Measurements from ENCODE around the gene CYB5RL.

The CYB5RL gene

DNA sequence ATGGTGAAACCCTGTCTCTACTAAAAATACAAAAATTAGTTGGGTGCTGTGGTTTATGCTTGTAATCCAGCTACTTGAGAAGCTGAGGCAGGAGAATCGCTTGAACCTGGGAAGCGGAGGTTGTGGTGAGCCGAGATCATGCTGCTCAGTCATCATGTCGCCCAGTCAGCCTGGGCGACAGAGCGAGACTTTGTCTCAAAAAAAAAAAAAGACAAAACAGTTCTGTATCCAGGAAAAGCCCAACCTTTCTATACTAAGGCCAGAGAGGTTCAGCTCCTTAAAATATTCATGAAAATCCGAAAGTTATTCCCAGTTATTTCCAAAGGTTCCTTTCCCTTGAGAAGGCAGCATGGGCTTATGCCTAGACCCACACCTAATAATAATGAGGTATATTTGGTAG, 4.4 kb upstream of the CYB5RL start:
- no peak for TF ChIP-seq POLR2AphosphoS5 (IDR thresholded peaks at IDR 0.05; ENCODE audit: low read depth, low read length)
- no peak for TF ChIP-seq TAF1 (IDR thresholded peaks at IDR 0.05; ENCODE audit: borderline replicate concordance, insufficient read depth, low read length)
- TF ChIP-seq FOXP2 (optimal IDR thresholded peaks at IDR 0.05; ENCODE audit: borderline replicate concordance, extremely low read depth, extremely low read length, insufficient read depth): no peak
- no peak for TF ChIP-seq SIN3A (IDR thresholded peaks at IDR 0.05; ENCODE audit: borderline replicate concordance, insufficient read depth, low read length)

DNA sequence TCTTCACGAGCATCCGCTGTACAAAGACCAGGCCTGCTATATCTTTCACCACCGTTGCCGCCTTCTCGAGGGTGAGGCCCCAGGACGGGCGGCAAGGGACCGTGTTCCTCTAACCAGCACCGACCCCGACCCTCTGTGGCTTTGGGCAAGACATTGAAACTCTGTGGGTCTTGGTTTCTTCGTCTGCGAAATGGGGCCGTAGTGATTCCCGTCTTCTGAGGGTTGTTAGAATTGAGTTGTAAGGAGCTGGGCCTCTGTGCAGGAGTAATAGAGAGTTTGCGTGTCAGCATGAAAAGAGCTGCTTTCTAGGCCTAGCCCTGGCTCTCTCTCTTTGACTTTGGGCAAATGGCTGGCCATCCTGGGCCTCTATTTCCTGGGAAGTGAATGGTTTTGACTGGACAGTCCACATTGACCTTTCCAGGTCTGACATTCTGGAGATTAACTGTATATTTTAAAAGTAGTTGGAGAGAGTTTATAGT, 728 bp upstream of the CYB5RL start:
- TF ChIP-seq SIN3A (IDR thresholded peaks at IDR 0.05; ENCODE audit: borderline replicate concordance, insufficient read depth, low read length) (no peak), FOXP2 (optimal IDR thresholded peaks at IDR 0.05; ENCODE audit: borderline replicate concordance, extremely low read depth, extremely low read length, insufficient read depth) (no peak), POLR2AphosphoS5 (IDR thresholded peaks at IDR 0.05; ENCODE audit: low read depth, low read length) (no peak), TAF1 (IDR thresholded peaks at IDR 0.05; ENCODE audit: borderline replicate concordance, insufficient read depth, low read length) (no peak)
- TF ChIP-seq, protein P1, sequence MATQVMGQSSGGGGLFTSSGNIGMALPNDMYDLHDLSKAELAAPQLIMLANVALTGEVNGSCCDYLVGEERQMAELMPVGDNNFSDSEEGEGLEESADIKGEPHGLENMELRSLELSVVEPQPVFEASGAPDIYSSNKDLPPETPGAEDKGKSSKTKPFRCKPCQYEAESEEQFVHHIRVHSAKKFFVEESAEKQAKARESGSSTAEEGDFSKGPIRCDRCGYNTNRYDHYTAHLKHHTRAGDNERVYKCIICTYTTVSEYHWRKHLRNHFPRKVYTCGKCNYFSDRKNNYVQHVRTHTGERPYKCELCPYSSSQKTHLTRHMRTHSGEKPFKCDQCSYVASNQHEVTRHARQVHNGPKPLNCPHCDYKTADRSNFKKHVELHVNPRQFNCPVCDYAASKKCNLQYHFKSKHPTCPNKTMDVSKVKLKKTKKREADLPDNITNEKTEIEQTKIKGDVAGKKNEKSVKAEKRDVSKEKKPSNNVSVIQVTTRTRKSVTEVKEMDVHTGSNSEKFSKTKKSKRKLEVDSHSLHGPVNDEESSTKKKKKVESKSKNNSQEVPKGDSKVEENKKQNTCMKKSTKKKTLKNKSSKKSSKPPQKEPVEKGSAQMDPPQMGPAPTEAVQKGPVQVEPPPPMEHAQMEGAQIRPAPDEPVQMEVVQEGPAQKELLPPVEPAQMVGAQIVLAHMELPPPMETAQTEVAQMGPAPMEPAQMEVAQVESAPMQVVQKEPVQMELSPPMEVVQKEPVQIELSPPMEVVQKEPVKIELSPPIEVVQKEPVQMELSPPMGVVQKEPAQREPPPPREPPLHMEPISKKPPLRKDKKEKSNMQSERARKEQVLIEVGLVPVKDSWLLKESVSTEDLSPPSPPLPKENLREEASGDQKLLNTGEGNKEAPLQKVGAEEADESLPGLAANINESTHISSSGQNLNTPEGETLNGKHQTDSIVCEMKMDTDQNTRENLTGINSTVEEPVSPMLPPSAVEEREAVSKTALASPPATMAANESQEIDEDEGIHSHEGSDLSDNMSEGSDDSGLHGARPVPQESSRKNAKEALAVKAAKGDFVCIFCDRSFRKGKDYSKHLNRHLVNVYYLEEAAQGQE (IDR thresholded peaks at IDR 0.05; ENCODE audit: insufficient read depth in 1 of 2, low read depth in 2 of 2, low read length in 2 of 2): no peak

DNA sequence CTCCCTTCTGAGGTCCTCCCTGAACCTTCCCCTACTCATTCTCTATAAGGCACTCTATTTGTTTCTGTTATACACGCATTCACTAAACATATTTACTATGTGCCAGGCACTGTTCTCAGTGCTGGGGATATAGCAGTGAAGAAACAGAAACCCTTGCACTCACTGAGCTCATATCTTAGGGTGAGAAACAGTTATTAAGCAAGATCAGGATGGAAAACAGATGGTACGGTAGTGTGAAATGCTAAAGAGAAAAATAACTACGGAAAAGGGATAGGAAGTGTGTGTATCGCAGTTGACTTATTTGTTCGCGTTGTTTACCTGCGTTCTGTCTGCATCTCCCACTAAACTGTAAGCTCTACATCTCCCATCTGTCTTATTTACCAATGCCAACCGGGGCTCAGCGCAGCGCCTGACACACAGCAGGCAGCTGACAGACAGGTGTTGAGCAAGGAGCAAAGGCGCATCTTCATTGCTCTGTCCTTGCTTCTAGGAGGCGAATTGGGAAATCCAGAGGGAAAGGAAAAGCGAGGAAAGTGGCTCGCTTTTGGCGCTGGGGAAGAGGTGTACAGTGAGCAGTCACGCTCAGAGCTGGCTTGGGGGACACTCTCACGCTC, 572 bp downstream of the CYB5RL start:
- TF ChIP-seq TAF1 (IDR thresholded peaks at IDR 0.05; ENCODE audit: borderline replicate concordance, insufficient read depth, low read length) (no peak), FOXP2 (optimal IDR thresholded peaks at IDR 0.05; ENCODE audit: borderline replicate concordance, extremely low read depth, extremely low read length, insufficient read depth) (no peak), POLR2AphosphoS5 (IDR thresholded peaks at IDR 0.05; ENCODE audit: low read depth, low read length) (no peak), SIN3A (IDR thresholded peaks at IDR 0.05; ENCODE audit: borderline replicate concordance, insufficient read depth, low read length) (no peak)
- TF ChIP-seq, protein P1 (IDR thresholded peaks at IDR 0.05; ENCODE audit: insufficient read depth in 1 of 2, low read depth in 2 of 2, low read length in 2 of 2): no peak

DNA sequence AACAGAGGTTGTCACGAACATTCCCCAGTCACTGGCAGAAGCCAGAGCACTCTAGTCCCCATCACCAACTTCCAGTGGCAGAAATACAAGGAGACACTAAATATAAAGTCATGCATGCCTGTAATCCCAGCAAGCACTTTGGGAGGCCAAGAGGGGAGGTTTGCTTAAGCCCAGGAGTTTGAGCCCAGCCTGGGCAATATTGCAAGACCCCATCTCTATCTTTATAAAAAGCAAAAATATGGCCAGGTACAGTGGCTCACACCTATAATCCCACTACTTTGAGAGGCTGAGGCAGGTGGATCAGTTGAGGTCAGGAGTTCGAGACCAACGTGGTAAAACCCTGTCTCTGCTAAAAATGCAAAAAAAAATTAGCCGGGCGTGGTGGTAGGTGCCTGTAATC, 6.4 kb downstream of the CYB5RL start:
- TF ChIP-seq, protein P1 (IDR thresholded peaks at IDR 0.05; ENCODE audit: insufficient read depth in 1 of 2, low read depth in 2 of 2, low read length in 2 of 2): no peak
- TF ChIP-seq POLR2AphosphoS5 (IDR thresholded peaks at IDR 0.05; ENCODE audit: low read depth, low read length) (no peak), FOXP2 (optimal IDR thresholded peaks at IDR 0.05; ENCODE audit: borderline replicate concordance, extremely low read depth, extremely low read length, insufficient read depth) (no peak), SIN3A (IDR thresholded peaks at IDR 0.05; ENCODE audit: borderline replicate concordance, insufficient read depth, low read length) (no peak), TAF1 (IDR thresholded peaks at IDR 0.05; ENCODE audit: borderline replicate concordance, insufficient read depth, low read length) (no peak)

DNA sequence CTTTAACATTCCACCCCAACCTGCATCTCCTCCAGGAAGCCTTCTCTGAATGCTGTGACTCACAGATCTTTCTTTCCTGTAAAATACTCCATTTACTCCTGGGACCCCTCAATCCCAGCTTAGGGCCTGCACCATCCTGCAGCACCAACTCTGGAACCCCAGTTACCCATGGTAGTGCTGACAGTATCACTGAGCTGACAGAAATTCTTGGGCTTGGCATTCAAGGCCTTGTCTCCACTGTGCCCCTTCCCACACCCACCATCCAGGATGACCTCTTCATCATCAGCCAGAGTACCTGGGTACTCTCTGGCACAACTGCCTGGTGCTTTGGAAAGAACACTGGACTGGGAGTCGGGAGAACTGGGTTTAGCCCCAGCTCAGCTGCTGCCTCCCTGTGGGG, 8.3 kb downstream of the CYB5RL start:
- no peak for TF ChIP-seq FOXP2 (optimal IDR thresholded peaks at IDR 0.05; ENCODE audit: borderline replicate concordance, extremely low read depth, extremely low read length, insufficient read depth)
- TF ChIP-seq POLR2AphosphoS5 (IDR thresholded peaks at IDR 0.05; ENCODE audit: low read depth, low read length): no peak
- TF ChIP-seq, protein P1 (IDR thresholded peaks at IDR 0.05; ENCODE audit: insufficient read depth in 1 of 2, low read depth in 2 of 2, low read length in 2 of 2): no peak
- no peak for TF ChIP-seq TAF1 (IDR thresholded peaks at IDR 0.05; ENCODE audit: borderline replicate concordance, insufficient read depth, low read length)
- no peak for TF ChIP-seq SIN3A (IDR thresholded peaks at IDR 0.05; ENCODE audit: borderline replicate concordance, insufficient read depth, low read length)

Data from PFSK-1 (cell line).